WI38 (cell line): ENCODE measurements around the gene TET3.

ENCODE experiments used
- H3K4me3 ChIP-seq: 2 replicates; pipeline ENCODE4 v1.5.1; 2011; ENCODE audit warnings: low read depth, mild to moderate bottlenecking, control low read depth, low read length
- CTCF ChIP-seq: IDR thresholded peaks from 2 replicates; pipeline ENCODE4 v1.5.1; 2012; ENCODE audit warnings: low read depth, mild to moderate bottlenecking, control low read depth, low read length

TET3 gene

DNA sequence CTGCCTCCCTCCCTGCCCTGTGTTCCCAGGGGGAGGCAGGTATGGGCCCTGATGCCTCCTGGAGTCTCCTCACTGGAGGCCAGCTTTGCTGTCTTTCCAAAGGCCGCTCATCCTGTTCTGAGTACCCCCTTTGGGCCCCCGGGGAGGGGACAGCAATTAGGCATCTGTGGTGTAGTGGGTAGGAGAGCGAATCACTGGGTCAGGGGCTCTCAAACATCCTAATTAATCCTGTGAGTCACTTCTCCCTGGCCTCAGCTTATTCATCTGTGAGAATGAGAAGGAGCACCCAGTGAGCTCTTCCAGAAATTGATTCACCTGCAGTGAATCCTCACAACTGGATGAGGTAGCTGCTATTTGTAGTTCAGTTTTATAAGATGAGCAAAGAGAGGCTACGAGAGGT, 16.4 kb downstream of the TET3 start:
- TF ChIP-seq CTCF = no peak
- no peak overlapping the region for H3K4me3 ChIP-seq

GRCh38 chr2:74001781-74002504, 17.2 kb downstream of the TET3 start:
- TF ChIP-seq CTCF = no peak

GRCh38 chr2:74002505-74003421, 18.1 kb downstream of the TET3 start:
- TF ChIP-seq CTCF = no peak
- peak overlapping the region; percentile 79 for H3K4me3 ChIP-seq

More at GRCh38 chr2:74001781-74002504, 17.2 kb downstream of the TET3 start:
- peak overlapping the region; percentile 79 for H3K4me3 ChIP-seq

DNA sequence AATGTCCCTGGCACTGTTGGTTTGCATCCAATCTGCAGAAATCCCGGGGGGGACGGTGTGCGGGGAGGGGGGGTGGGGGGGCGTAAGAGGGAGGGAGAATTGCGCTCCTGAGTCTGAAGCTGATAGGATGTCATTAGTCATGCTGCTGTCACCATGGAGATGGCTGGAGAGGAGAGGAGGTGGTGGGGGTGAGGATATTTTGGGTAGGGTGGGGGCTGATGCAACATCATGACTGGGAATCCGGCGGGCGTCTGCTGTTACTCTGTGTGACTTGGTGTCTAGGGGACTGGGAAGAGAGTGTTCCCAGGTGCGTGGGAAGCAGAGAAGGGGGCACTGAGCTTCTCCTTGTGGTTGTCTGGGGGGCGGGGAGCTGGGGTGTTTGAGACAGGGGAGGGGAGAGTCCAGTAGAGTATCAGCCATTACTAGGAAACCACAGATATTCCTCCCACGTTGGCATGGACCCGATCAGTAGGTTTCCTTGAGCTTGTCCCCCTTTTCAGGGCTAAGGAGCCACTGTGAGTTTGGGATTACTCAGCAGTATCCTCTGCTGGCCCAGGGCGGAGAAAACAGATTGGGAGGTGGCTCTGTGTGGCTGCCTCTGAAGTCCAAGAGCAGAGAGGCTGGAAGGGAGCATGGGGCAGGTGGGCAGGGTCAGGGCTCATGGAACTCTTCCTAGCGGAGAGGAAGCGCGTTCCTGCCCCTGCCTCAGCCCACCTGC, 18.9 kb downstream of the TET3 start:
- no peak for TF ChIP-seq CTCF
- H3K4me3 ChIP-seq = peak overlapping the region; percentile 79

DNA sequence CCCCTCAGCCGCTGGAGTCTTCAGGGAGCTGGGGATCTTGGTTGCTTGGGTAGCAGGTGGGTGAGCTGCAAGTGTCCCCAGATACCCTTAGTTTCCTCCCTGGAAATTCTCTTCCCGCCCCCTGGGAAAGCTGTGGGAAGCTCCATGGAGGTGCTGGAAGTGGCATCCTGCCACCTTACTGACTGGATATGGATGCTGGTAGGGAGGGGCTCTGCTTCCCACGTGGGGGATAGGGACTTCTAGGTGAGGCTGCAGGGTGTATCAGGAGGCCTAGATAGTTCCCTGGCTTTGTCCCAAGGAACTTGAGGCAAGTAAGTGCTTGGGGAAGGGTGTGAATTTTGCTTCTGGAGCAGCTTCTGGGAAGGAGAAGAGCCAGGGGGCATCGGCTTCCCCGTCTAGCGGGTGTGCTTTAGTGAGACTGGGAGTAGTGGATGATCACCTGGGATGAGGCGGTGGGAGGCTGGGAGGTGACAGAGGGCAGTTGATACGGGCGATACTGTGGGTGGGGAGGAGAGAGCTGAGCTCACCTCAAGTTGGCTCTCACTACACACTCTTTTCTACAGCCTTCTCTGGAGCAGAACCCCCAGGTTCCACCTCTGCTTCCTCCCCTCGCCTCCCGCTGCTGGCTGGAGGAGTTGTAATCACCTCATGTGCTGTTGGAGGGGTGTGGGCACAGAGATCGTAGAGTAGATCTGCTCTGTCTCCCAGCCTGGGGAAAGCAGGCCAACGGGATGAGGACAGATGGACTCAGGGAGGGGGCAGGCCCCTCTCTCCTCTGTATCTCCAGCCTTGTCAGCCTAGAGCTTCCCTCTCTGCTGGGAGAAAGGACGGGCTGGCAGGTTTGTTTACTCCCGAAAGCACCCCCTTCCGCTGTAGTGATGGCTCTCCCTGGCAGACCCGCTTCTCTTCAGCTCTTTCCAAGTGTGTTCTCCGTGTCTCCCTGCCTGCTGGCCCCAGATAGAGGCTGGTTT, 19.8 kb downstream of the TET3 start:
- H3K4me3 ChIP-seq = peak overlapping the region; percentile 79
- no peak for TF ChIP-seq CTCF

GRCh38 chr2:74005786-74006185, 21.1 kb downstream of the TET3 start:
- no peak overlapping the region for H3K4me3 ChIP-seq
- TF ChIP-seq CTCF = no peak
